Activated naive CD8-positive, alpha-beta T cell treated with anti-CD3 and anti-CD28 coated beads, Interleukin-2, amount 50 U/mL, for 24 hours (primary cell): ENCODE data around the gene FAM124A.

Experiments used
- ATAC-seq: fragments of 150-1000 bp; cut with Tn5 transposase; one replicate; pipeline ENCODE4 v1.10.0; 2021
- DNase-seq: peaks from one replicate; pipeline ENCODE4 v3.0.0; 2021
- H3K27ac Mint-ChIP-seq: one replicate; pipeline ENCODE4 v1.8.0; 2021; ENCODE audit warnings: mild to moderate bottlenecking, mixed read lengths
- H3K27me3 Mint-ChIP-seq: one replicate; pipeline ENCODE4 v1.8.0; 2021; ENCODE audit warnings: mixed read lengths
- H3K36me3 Mint-ChIP-seq: one replicate; pipeline ENCODE4 v1.8.0; 2021; ENCODE audit warnings: low read depth, mixed read lengths
- H3K4me1 Mint-ChIP-seq: one replicate; pipeline ENCODE4 v1.8.0; 2021; ENCODE audit warnings: mixed read lengths
- H3K4me3 Mint-ChIP-seq: one replicate; pipeline ENCODE4 v1.8.0; 2021; ENCODE audit warnings: mild to moderate bottlenecking, moderate library complexity, mixed read lengths
- H3K9me3 Mint-ChIP-seq: one replicate; pipeline ENCODE4 v1.8.0; 2021; ENCODE audit warnings: mixed read lengths

Gene FAM124A

GRCh38 chr13:51206584-51206983, 15.6 kb upstream of the FAM124A start:
- Mint-ChIP-seq H3K36me3 (no peaks in the 10 kb centered on the region), H3K9me3 (no peaks in the 10 kb centered on the region), H3K27me3 (peaks cover 36% of the 10 kb centered on the region), H3K4me3 (no peak overlapping the region), H3K27ac (no peak overlapping the region), H3K4me1 (no peaks in the 10 kb centered on the region)
- DNase-seq (no peak), ATAC-seq (no peak)

GRCh38 chr13:51207881-51208280, 14.3 kb upstream of the FAM124A start:
- DNase-seq: no peak
- Mint-ChIP-seq H3K27ac (no peak overlapping the region), H3K4me1 (no peaks in the 10 kb centered on the region), H3K9me3 (no peaks in the 10 kb centered on the region), H3K4me3 (no peak overlapping the region), H3K27me3 (peaks cover 41% of the 10 kb centered on the region), H3K36me3 (no peaks in the 10 kb centered on the region)
- no peak for ATAC-seq

- Mint-ChIP-seq H3K36me3 (no peaks in the 10 kb centered on the region), H3K4me1 (no peaks in the 10 kb centered on the region), H3K27me3 (peaks cover 37% of the 10 kb centered on the region), H3K4me3 (no peak overlapping the region), H3K27ac (no peak overlapping the region), H3K9me3 (no peaks in the 10 kb centered on the region)
- no peak for ATAC-seq
- no peak for DNase-seq
Observed at GRCh38 chr13:51208716-51209115, 13.5 kb upstream of the FAM124A start.

GRCh38 chr13:51211910-51212309, 10.3 kb upstream of the FAM124A start:
- no peak for ATAC-seq

GRCh38 chr13:51212758-51213157, 9.4 kb upstream of the FAM124A start:
- H3K4me3 Mint-ChIP-seq: no peak overlapping the region
- ATAC-seq: no peak
- peaks cover 23% of the 10 kb centered on the region for H3K27me3 Mint-ChIP-seq
- no peak overlapping the region for H3K27ac Mint-ChIP-seq
- H3K4me1 Mint-ChIP-seq: no peaks in the 10 kb centered on the region
- H3K9me3 Mint-ChIP-seq: no peaks in the 10 kb centered on the region
- H3K36me3 Mint-ChIP-seq: no peaks in the 10 kb centered on the region
- DNase-seq: no peak

More at GRCh38 chr13:51211910-51212309, 10.3 kb upstream of the FAM124A start:
- no peaks in the 10 kb centered on the region for H3K36me3 Mint-ChIP-seq
- no peak overlapping the region for H3K27ac Mint-ChIP-seq
- no peaks in the 10 kb centered on the region for H3K4me1 Mint-ChIP-seq
- no peak overlapping the region for H3K4me3 Mint-ChIP-seq
- H3K27me3 Mint-ChIP-seq: peaks cover 21% of the 10 kb centered on the region
- no peaks in the 10 kb centered on the region for H3K9me3 Mint-ChIP-seq
- DNase-seq: no peak

GRCh38 chr13:51213173-51213728, 8.9 kb upstream of the FAM124A start:
- no peaks in the 10 kb centered on the region for H3K9me3 Mint-ChIP-seq
- DNase-seq: no peak
- no peaks in the 10 kb centered on the region for H3K36me3 Mint-ChIP-seq
- ATAC-seq: no peak
- no peaks in the 10 kb centered on the region for H3K4me1 Mint-ChIP-seq
- H3K27ac Mint-ChIP-seq: no peak overlapping the region
- H3K27me3 Mint-ChIP-seq: peaks cover 21% of the 10 kb centered on the region
- no peak overlapping the region for H3K4me3 Mint-ChIP-seq

- ATAC-seq (no peak), DNase-seq (no peak)
- H3K27me3 Mint-ChIP-seq: peaks cover 36% of the 10 kb centered on the region
- no peak overlapping the region for H3K4me3 Mint-ChIP-seq
- H3K9me3 Mint-ChIP-seq: no peaks in the 10 kb centered on the region
- no peaks in the 10 kb centered on the region for H3K36me3 Mint-ChIP-seq
- no peak overlapping the region for H3K27ac Mint-ChIP-seq
- peaks cover 10% of the 10 kb centered on the region for H3K4me1 Mint-ChIP-seq
Observed at GRCh38 chr13:51218626-51219025, 3.6 kb upstream of the FAM124A start.

GRCh38 chr13:51220706-51221105, 1.5 kb upstream of the FAM124A start:
- H3K27me3 Mint-ChIP-seq: peaks cover 55% of the 10 kb centered on the region
- H3K4me3 Mint-ChIP-seq: no peak overlapping the region

GRCh38 chr13:51221108-51221507, 1.1 kb upstream of the FAM124A start:
- Mint-ChIP-seq H3K36me3 (no peaks in the 10 kb centered on the region), H3K4me3 (peak overlapping the region; percentile 76), H3K27me3 (peaks cover 56% of the 10 kb centered on the region), H3K4me1 (peaks cover 10% of the 10 kb centered on the region), H3K27ac (no peak overlapping the region), H3K9me3 (no peaks in the 10 kb centered on the region)
- DNase-seq (no peak), ATAC-seq (no peak)

More at GRCh38 chr13:51220706-51221105, 1.5 kb upstream of the FAM124A start:
- H3K27ac Mint-ChIP-seq: no peak overlapping the region
- DNase-seq (no peak), ATAC-seq (no peak)
- no peaks in the 10 kb centered on the region for H3K36me3 Mint-ChIP-seq
- H3K4me1 Mint-ChIP-seq: peaks cover 10% of the 10 kb centered on the region
- no peaks in the 10 kb centered on the region for H3K9me3 Mint-ChIP-seq

GRCh38 chr13:51221674-51222036, 543 bp upstream of the FAM124A start:
- peaks cover 10% of the 10 kb centered on the region for H3K4me1 Mint-ChIP-seq
- DNase-seq (peak; percentile 3), ATAC-seq (no peak)
- no peaks in the 10 kb centered on the region for H3K36me3 Mint-ChIP-seq
- peak overlapping the region; percentile 76 for H3K4me3 Mint-ChIP-seq
- no peaks in the 10 kb centered on the region for H3K9me3 Mint-ChIP-seq
- H3K27me3 Mint-ChIP-seq: peaks cover 62% of the 10 kb centered on the region
- peak overlapping the region; percentile 46 for H3K27ac Mint-ChIP-seq

- Mint-ChIP-seq H3K27me3 (peaks cover 63% of the 10 kb centered on the region), H3K4me1 (peaks cover 10% of the 10 kb centered on the region), H3K36me3 (no peaks in the 10 kb centered on the region), H3K27ac (no peak overlapping the region), H3K4me3 (peak overlapping the region; percentile 60), H3K9me3 (no peaks in the 10 kb centered on the region)
- no peak for ATAC-seq
- DNase-seq: no peak
Observed at GRCh38 chr13:51222686-51223559, 725 bp downstream of the FAM124A start.

GRCh38 chr13:51223560-51224270, 1.5 kb downstream of the FAM124A start:
- no peak for DNase-seq
- peak overlapping the region; percentile 21 for H3K4me3 Mint-ChIP-seq
- no peaks in the 10 kb centered on the region for H3K9me3 Mint-ChIP-seq
- peaks cover 10% of the 10 kb centered on the region for H3K4me1 Mint-ChIP-seq
- no peak for ATAC-seq
- H3K36me3 Mint-ChIP-seq: no peaks in the 10 kb centered on the region
- peaks cover 62% of the 10 kb centered on the region for H3K27me3 Mint-ChIP-seq
- H3K27ac Mint-ChIP-seq: no peak overlapping the region

GRCh38 chr13:51225029-51225428, 2.8 kb downstream of the FAM124A start:
- Mint-ChIP-seq H3K9me3 (no peaks in the 10 kb centered on the region), H3K27me3 (peaks cover 61% of the 10 kb centered on the region), H3K27ac (no peak overlapping the region), H3K4me3 (no peak overlapping the region), H3K4me1 (peaks cover 10% of the 10 kb centered on the region), H3K36me3 (no peaks in the 10 kb centered on the region)
- ATAC-seq (no peak), DNase-seq (no peak)

GRCh38 chr13:51227404-51227803, 5.2 kb downstream of the FAM124A start:
- peaks cover 57% of the 10 kb centered on the region for H3K27me3 Mint-ChIP-seq
- peaks cover 1% of the 10 kb centered on the region for H3K4me1 Mint-ChIP-seq
- no peak overlapping the region for H3K4me3 Mint-ChIP-seq
- H3K27ac Mint-ChIP-seq: no peak overlapping the region
- DNase-seq: no peak
- ATAC-seq: no peak
- H3K36me3 Mint-ChIP-seq: no peaks in the 10 kb centered on the region
- no peaks in the 10 kb centered on the region for H3K9me3 Mint-ChIP-seq
